ENCODE data around the gene PON2. TPM values are rescaled to one million over a fixed set of nuclear protein-coding genes. Genes with fewer than 3 reads are reported as not detected.

Gene PON2
- total and polyA plus RNA-seq, 2 of the 8 experiments (the other 6 are each of a cell fraction or from before 2014, with no cell fraction given), result 20.6 to 31.0 TPM

GRCh38 chr7:95425694-95426093, 9.1 kb downstream of the PON2 start (continued):
- TF ChIP-seq, protein P1, sequence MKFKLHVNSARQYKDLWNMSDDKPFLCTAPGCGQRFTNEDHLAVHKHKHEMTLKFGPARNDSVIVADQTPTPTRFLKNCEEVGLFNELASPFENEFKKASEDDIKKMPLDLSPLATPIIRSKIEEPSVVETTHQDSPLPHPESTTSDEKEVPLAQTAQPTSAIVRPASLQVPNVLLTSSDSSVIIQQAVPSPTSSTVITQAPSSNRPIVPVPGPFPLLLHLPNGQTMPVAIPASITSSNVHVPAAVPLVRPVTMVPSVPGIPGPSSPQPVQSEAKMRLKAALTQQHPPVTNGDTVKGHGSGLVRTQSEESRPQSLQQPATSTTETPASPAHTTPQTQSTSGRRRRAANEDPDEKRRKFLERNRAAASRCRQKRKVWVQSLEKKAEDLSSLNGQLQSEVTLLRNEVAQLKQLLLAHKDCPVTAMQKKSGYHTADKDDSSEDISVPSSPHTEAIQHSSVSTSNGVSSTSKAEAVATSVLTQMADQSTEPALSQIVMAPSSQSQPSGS (IDR thresholded peaks at IDR 0.05; ENCODE audit: low read length), result no peak
